Measurements from ENCODE around the gene TTC21A. TPM values are rescaled to one million over a fixed set of nuclear protein-coding genes. Genes with fewer than 3 reads are reported as not detected.

The TTC21A gene
- total RNA-seq, 1 experiment from 2014 or later = 7.7 TPM

DNA sequence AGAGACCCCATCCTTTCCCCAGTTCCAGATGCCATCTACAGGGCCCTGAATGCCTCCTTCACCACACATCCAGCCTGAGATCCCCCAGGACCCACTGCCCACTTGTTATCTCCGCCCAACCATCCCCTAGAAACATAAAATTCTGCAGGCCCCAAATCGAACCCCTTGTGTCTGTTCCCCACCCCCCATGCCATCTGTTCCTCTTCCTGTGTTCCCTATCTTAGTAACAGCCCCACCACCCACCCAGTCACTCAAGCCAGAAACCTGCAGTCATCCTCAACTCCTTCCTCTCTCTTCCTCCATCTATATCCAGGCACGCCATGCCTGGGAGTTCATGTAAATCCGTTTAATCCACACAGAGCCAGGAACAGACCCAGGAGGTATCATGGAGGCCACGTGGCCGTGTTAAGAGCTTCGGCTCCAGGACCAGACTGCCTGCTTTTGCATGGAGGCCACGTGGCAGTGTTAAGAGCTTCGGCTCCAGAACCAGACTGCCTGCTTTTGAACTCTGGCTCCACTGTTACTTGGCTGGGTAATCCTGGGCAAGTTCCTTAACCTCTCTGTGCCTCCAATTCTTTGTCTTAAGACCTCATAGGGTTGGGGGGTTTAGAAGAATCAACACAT is 41.1 kb downstream of the TTC21A start:
- H3K9me3 ChIP-seq (ENCODE audit: control insufficient read depth, insufficient read depth, low read depth, low read length) = no peaks in the 10 kb centered on the region
- ATAC-seq (no peak), DNase-seq (ENCODE audit: low read depth, low spot score) (no peak)
- H3K36me3 ChIP-seq (ENCODE audit: control insufficient read depth, insufficient read depth, low read length) = no peaks in the 10 kb centered on the region; the same call in 1 of the 2 replicates
- in situ Hi-C loops (cut with HindIII; ENCODE audit: low pct_unique_long_range_greater_than_20kb, low sequenced_read_pairs) (no loop called here), intact Hi-C loops (cut with micrococcal nuclease; ENCODE audit: unreplicated experiment) (no loop called here)
- CTCF ChIA-PET = no interaction called here
- TF ChIP-seq, protein P1, sequence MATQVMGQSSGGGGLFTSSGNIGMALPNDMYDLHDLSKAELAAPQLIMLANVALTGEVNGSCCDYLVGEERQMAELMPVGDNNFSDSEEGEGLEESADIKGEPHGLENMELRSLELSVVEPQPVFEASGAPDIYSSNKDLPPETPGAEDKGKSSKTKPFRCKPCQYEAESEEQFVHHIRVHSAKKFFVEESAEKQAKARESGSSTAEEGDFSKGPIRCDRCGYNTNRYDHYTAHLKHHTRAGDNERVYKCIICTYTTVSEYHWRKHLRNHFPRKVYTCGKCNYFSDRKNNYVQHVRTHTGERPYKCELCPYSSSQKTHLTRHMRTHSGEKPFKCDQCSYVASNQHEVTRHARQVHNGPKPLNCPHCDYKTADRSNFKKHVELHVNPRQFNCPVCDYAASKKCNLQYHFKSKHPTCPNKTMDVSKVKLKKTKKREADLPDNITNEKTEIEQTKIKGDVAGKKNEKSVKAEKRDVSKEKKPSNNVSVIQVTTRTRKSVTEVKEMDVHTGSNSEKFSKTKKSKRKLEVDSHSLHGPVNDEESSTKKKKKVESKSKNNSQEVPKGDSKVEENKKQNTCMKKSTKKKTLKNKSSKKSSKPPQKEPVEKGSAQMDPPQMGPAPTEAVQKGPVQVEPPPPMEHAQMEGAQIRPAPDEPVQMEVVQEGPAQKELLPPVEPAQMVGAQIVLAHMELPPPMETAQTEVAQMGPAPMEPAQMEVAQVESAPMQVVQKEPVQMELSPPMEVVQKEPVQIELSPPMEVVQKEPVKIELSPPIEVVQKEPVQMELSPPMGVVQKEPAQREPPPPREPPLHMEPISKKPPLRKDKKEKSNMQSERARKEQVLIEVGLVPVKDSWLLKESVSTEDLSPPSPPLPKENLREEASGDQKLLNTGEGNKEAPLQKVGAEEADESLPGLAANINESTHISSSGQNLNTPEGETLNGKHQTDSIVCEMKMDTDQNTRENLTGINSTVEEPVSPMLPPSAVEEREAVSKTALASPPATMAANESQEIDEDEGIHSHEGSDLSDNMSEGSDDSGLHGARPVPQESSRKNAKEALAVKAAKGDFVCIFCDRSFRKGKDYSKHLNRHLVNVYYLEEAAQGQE (IDR thresholded peaks at IDR 0.05; ENCODE audit: insufficient read depth in 1 of 2, low read depth in 2 of 2, low read length in 1 of 2) = no peak
- no peak for TF ChIP-seq POLR2AphosphoS5 (IDR thresholded peaks at IDR 0.05; ENCODE audit: low read depth, low read length)
- TF ChIP-seq, protein P2, sequence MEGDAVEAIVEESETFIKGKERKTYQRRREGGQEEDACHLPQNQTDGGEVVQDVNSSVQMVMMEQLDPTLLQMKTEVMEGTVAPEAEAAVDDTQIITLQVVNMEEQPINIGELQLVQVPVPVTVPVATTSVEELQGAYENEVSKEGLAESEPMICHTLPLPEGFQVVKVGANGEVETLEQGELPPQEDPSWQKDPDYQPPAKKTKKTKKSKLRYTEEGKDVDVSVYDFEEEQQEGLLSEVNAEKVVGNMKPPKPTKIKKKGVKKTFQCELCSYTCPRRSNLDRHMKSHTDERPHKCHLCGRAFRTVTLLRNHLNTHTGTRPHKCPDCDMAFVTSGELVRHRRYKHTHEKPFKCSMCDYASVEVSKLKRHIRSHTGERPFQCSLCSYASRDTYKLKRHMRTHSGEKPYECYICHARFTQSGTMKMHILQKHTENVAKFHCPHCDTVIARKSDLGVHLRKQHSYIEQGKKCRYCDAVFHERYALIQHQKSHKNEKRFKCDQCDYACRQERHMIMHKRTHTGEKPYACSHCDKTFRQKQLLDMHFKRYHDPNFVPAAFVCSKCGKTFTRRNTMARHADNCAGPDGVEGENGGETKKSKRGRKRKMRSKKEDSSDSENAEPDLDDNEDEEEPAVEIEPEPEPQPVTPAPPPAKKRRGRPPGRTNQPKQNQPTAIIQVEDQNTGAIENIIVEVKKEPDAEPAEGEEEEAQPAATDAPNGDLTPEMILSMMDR (IDR thresholded peaks at IDR 0.05) = no peak
- no peak for TF ChIP-seq SIN3A (IDR thresholded peaks at IDR 0.05; ENCODE audit: borderline replicate concordance, insufficient read depth, low read depth, low read length)
- peaks cover 54% of the 10 kb centered on the region for H3K4me1 ChIP-seq (ENCODE audit: control insufficient read depth, insufficient read depth, low read length)
- BruUV-seq (replicated peaks) = no TSS peak
- POLR2A ChIA-PET = no interaction called here
- no peaks in the 10 kb centered on the region for H3K27me3 ChIP-seq (ENCODE audit: control insufficient read depth, insufficient read depth, low read length)
- H3K27ac ChIP-seq (ENCODE audit: low read length) = peak overlapping the region; percentile 79
- H3K4me3 ChIP-seq (ENCODE audit: low read depth in 2 of 2, low read length in 2 of 2) = no peak overlapping the region

DNA sequence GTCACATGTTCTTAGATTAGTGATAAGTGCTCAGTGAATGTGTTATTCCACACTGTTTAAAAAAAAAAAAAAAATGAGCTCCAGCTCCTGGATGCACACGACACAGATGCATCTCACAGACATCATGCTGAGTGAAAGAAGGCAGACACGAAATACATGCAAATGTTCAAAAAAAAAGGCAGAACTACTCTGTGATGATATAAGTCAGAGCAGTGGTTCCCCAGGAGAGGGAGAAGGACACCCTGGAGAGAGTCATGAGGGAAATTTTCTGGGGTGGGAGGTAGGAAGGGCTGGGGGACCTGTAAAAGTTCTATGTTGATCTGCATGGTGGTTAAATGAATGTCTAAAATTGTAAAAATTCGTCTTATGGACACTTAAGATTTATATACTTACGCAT is 41.6 kb downstream of the TTC21A start:
- Histone ChIP-seq H3K9me3 (ENCODE audit: control insufficient read depth, insufficient read depth, low read depth, low read length) (no peaks in the 10 kb centered on the region), H3K36me3 (ENCODE audit: control insufficient read depth, insufficient read depth, low read length) (no peaks in the 10 kb centered on the region; the same call in 1 of the 2 replicates), H3K27ac (ENCODE audit: low read length) (peak overlapping the region; percentile 79), H3K27me3 (ENCODE audit: control insufficient read depth, insufficient read depth, low read length) (no peaks in the 10 kb centered on the region), H3K4me3 (ENCODE audit: low read depth in 2 of 2, low read length in 2 of 2) (no peak overlapping the region), H3K4me1 (ENCODE audit: control insufficient read depth, insufficient read depth, low read length) (peaks cover 55% of the 10 kb centered on the region)
- intact Hi-C loops (cut with micrococcal nuclease; ENCODE audit: unreplicated experiment) = no loop called here
- TF ChIP-seq TCF7L2 (IDR thresholded peaks at IDR 0.05; ENCODE audit: low read depth, low read length) = no peak
- TF ChIP-seq, protein P1 (IDR thresholded peaks at IDR 0.05; ENCODE audit: insufficient read depth in 1 of 2, low read depth in 2 of 2, low read length in 1 of 2) = no peak
- no peak for TF ChIP-seq POLR2AphosphoS5 (IDR thresholded peaks at IDR 0.05; ENCODE audit: low read depth, low read length)
- TF ChIP-seq, protein P2 (IDR thresholded peaks at IDR 0.05) = no peak
- TF ChIP-seq SIN3A (IDR thresholded peaks at IDR 0.05; ENCODE audit: borderline replicate concordance, insufficient read depth, low read depth, low read length) = no peak
- BruUV-seq (replicated peaks) = no TSS peak
- DNase-seq (ENCODE audit: low read depth, low spot score) (no peak), ATAC-seq (no peak)
- in situ Hi-C loops (cut with HindIII; ENCODE audit: low pct_unique_long_range_greater_than_20kb, low sequenced_read_pairs) = no loop called here
- CTCF ChIA-PET = no interaction called here
- POLR2A ChIA-PET = no interaction called here

Measured in Panc1 (cell line).